Tibial artery (tissue), 4 donors: ENCODE data around the gene NPC1L1.
A peak's percentile ranks its signal among the peaks of the same experiment; 100 is the strongest.
"Not testable (repeated sequence)": the region's sequence is repeated elsewhere in the genome, so short reads cannot be mapped to it uniquely, and the experiment has no call there.

Source experiments
- DNase-seq, 2 donors: peaks; one replicate each; pipeline ENCODE4 v3.0.0-alpha.2; 2019
- H3K27ac ChIP-seq, 2 donors: fragments of 200-600 bp; sonication (generic) in 1 of 2; 1 replicate in 1 of 2; 2 replicates in 1 of 2; pipeline ENCODE4 v1.5.1; 2018 to 2019; ENCODE audit warnings: mild to moderate bottlenecking in 1 of 2
- H3K27me3 ChIP-seq, 2 donors: fragments of 200-600 bp; sonication (generic) in 1 of 2; one replicate each; pipeline versions ENCODE4 v1.5.1 to v1.6.0; 2016 to 2019
- H3K36me3 ChIP-seq, 3 donors: fragments of 200-600 bp; sonication (generic) in 2 of 3; one replicate each; pipeline ENCODE4 v1.5.1; 2016 to 2019; ENCODE audit warnings: mild to moderate bottlenecking in 2 of 3
- H3K4me1 ChIP-seq, 4 donors: fragments of 200-600 bp; sonication (generic) in 2 of 4; 1 replicate in 3 of 4; 2 replicates in 1 of 4; pipeline ENCODE4 v1.5.1; 2016 to 2019
- H3K4me3 ChIP-seq, 2 donors: fragments of 200-600 bp; sonication (generic) in 1 of 2; 1 replicate in 1 of 2; 2 replicates in 1 of 2; pipeline ENCODE4 v1.5.1; 2018 to 2019; ENCODE audit warnings: mild to moderate bottlenecking in 2 of 2
- H3K9me3 ChIP-seq, 3 donors: fragments of 200-600 bp; sonication (generic) in 1 of 3; one replicate each; pipeline ENCODE4 v1.5.1; 2016 to 2019
- CTCF ChIP-seq, 2 experiments: fragments of 200-600 bp in 1 of 2; fragments of 450-650 bp in 1 of 2; IDR thresholded peaks; one replicate each; pipeline ENCODE4 v1.5.1; 2017 to 2019; ENCODE audit warnings: antibody characterized with exemption in 2 of 2, mild to moderate bottlenecking in 1 of 2, moderate library complexity in 1 of 2
- intact Hi-C: fragments of 100-400 bp; cut with DNase I; formaldehyde crosslinking; loops from one replicate; pipeline ENCODE4 v1.15.0; 2023; ENCODE audit warnings: low total_unique reads

The NPC1L1 gene

GRCh38 chr7:44561962-44562621 lies 21.0 kb upstream of the NPC1L1 start:
- intact Hi-C loops, result loop anchor here (10.0 kb wide), 2 partner anchors 67 to 317 kb away; partner anchors contain the start of gene NUDCD3
- Histone ChIP-seq H3K4me1 (no peaks in the 10 kb centered on the region), H3K27ac (no peak overlapping the region), H3K27me3 (no peaks in the 10 kb centered on the region), H3K9me3 (no peaks in the 10 kb centered on the region), H3K36me3 (peaks cover 16 to 42% (median 32%) of the 10 kb centered on the region in 3 donors), H3K4me3 (no peak overlapping the region)
- TF ChIP-seq CTCF (IDR thresholded peaks at IDR 0.05), result no peak
- peak in 1 of 2 donors; percentile 35 for DNase-seq

GRCh38 chr7:44561481-44561880 lies 20.4 kb upstream of the NPC1L1 start:
- Histone ChIP-seq H3K4me1 (no peaks in the 10 kb centered on the region), H3K27ac (no peak overlapping the region), H3K27me3 (no peaks in the 10 kb centered on the region), H3K36me3 (peaks cover 16 to 36% (median 27%) of the 10 kb centered on the region in 3 donors), H3K9me3 (no peaks in the 10 kb centered on the region), H3K4me3 (no peak overlapping the region)
- intact Hi-C loops, result loop anchor here (10.0 kb wide), 2 partner anchors 67 to 317 kb away; partner anchors contain the start of gene NUDCD3
- peak in 1 of 2 donors; percentile 41 for DNase-seq
- no peak for TF ChIP-seq CTCF (IDR thresholded peaks at IDR 0.05)

- no peaks in the 10 kb centered on the region for H3K4me1 ChIP-seq
- no peak overlapping the region for H3K27ac ChIP-seq
- no peaks in the 10 kb centered on the region for H3K27me3 ChIP-seq
- H3K36me3 ChIP-seq, result peaks cover 4 to 16% (median 7%) of the 10 kb centered on the region in 3 donors
- H3K4me3 ChIP-seq, result no peak overlapping the region
- H3K9me3 ChIP-seq, result no peaks in the 10 kb centered on the region
- TF ChIP-seq CTCF (IDR thresholded peaks at IDR 0.05), result no peak
- no peak for DNase-seq
- intact Hi-C loops, result no loop called here
Observed at GRCh38 chr7:44559485-44559884, 18.4 kb upstream of the NPC1L1 start.

GRCh38 chr7:44557485-44557884 lies 16.4 kb upstream of the NPC1L1 start:
- no peak for TF ChIP-seq CTCF (IDR thresholded peaks at IDR 0.05)
- no peaks in the 10 kb centered on the region for H3K36me3 ChIP-seq
- no peak overlapping the region for H3K27ac ChIP-seq
- H3K4me3 ChIP-seq, result no peak overlapping the region
- DNase-seq, result no peak
- intact Hi-C loops, result no loop called here
- no peaks in the 10 kb centered on the region for H3K9me3 ChIP-seq
- H3K4me1 ChIP-seq, result no peaks in the 10 kb centered on the region
- no peaks in the 10 kb centered on the region for H3K27me3 ChIP-seq

- Histone ChIP-seq H3K27me3 (no peaks in the 10 kb centered on the region), H3K4me1 (no peaks in the 10 kb centered on the region), H3K9me3 (no peaks in the 10 kb centered on the region), H3K4me3 (no peak overlapping the region), H3K36me3 (no peaks in the 10 kb centered on the region), H3K27ac (no peak overlapping the region)
- no peak for TF ChIP-seq CTCF (IDR thresholded peaks at IDR 0.05)
- intact Hi-C loops, result no loop called here
- DNase-seq, result no peak
Observed at GRCh38 chr7:44555350-44555749, 14.2 kb upstream of the NPC1L1 start.

GRCh38 chr7:44552473-44553005 lies 11.4 kb upstream of the NPC1L1 start:
- H3K27me3 ChIP-seq, intact Hi-C loops, H3K9me3 ChIP-seq, H3K36me3 ChIP-seq, DNase-seq, H3K4me3 ChIP-seq, H3K4me1 ChIP-seq, H3K27ac ChIP-seq: not testable (repeated sequence)
